ENCODE results near the gene GINS1.

DNA sequence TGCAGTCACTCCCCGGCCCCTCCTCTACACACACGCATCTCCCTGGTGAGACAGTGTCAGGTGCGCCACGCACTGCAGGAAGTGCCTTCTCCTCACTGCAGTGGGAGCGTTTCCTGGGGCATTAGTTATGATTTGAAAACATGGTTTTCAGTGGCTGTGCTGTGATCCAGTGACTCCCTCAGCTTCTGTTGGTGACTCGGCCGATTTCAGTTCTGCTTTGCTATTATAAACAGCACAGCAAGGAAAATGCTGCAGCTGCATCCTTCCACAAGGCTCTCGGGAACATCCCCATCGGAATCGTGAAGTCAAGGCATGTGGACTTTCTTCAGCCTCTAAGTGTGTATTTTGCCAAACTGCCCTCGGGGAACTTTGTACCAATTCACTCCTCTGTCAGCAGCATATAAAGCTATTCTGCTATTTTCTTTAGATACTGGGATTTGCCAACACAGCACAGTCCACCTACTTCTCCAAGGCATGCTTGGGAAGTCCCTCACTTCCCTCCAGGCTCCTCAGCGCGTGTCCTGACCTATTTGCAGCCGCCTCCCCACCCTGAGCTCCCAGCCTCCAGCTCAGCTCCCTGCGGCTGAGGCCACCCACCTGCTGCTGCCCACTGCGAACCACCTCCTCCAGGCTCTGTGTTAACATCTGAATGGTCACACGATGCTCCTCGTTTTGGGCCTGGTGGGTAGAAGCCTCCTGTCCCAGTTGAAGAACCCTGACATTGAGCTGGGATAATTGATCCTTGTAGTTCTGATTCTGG is 54.5 kb downstream of the GINS1 start:
- TF ChIP-seq EZH2phosphoT487 (IDR thresholded peaks at IDR 0.05; ENCODE audit: borderline replicate concordance) (no peak), SRF (IDR thresholded peaks at IDR 0.05; ENCODE audit: low read depth) (no peak)
- TF ChIP-seq, protein P1, sequence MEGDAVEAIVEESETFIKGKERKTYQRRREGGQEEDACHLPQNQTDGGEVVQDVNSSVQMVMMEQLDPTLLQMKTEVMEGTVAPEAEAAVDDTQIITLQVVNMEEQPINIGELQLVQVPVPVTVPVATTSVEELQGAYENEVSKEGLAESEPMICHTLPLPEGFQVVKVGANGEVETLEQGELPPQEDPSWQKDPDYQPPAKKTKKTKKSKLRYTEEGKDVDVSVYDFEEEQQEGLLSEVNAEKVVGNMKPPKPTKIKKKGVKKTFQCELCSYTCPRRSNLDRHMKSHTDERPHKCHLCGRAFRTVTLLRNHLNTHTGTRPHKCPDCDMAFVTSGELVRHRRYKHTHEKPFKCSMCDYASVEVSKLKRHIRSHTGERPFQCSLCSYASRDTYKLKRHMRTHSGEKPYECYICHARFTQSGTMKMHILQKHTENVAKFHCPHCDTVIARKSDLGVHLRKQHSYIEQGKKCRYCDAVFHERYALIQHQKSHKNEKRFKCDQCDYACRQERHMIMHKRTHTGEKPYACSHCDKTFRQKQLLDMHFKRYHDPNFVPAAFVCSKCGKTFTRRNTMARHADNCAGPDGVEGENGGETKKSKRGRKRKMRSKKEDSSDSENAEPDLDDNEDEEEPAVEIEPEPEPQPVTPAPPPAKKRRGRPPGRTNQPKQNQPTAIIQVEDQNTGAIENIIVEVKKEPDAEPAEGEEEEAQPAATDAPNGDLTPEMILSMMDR (IDR thresholded peaks at IDR 0.05 in 2 of 3, conservative IDR thresholded peaks at IDR 0.05 in 1 of 3; ENCODE audit: borderline replicate concordance in 1 of 3, insufficient read depth in 1 of 3, low read depth in 2 of 3, low read length in 2 of 3) = no peak
- TF ChIP-seq, protein P2, sequence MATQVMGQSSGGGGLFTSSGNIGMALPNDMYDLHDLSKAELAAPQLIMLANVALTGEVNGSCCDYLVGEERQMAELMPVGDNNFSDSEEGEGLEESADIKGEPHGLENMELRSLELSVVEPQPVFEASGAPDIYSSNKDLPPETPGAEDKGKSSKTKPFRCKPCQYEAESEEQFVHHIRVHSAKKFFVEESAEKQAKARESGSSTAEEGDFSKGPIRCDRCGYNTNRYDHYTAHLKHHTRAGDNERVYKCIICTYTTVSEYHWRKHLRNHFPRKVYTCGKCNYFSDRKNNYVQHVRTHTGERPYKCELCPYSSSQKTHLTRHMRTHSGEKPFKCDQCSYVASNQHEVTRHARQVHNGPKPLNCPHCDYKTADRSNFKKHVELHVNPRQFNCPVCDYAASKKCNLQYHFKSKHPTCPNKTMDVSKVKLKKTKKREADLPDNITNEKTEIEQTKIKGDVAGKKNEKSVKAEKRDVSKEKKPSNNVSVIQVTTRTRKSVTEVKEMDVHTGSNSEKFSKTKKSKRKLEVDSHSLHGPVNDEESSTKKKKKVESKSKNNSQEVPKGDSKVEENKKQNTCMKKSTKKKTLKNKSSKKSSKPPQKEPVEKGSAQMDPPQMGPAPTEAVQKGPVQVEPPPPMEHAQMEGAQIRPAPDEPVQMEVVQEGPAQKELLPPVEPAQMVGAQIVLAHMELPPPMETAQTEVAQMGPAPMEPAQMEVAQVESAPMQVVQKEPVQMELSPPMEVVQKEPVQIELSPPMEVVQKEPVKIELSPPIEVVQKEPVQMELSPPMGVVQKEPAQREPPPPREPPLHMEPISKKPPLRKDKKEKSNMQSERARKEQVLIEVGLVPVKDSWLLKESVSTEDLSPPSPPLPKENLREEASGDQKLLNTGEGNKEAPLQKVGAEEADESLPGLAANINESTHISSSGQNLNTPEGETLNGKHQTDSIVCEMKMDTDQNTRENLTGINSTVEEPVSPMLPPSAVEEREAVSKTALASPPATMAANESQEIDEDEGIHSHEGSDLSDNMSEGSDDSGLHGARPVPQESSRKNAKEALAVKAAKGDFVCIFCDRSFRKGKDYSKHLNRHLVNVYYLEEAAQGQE (IDR thresholded peaks at IDR 0.05; ENCODE audit: low read depth) = no peak

Measured in HCT116 (cell line).